Natural killer cell treated with Interleukin-12 subunit alpha and Interleukin-12 subunit beta and Interleukin-15 and Interleukin-18, amount 100 ng/mL, for 72 hours (primary cell): ENCODE results near the gene DOP1B. TPM values are rescaled to one million over a fixed set of nuclear protein-coding genes. Genes with fewer than 3 reads are reported as not detected.
A peak's percentile ranks its signal among the peaks of the same experiment; 100 is the strongest.

ENCODE experiments used
- ATAC-seq, 2 donors: fragments of 150-1000 bp; cut with Tn5 transposase in 1 of 2; sonication (Bioruptor Pico), chemical (Tn5 transposase) in 1 of 2; 2 replicates each; pipeline ENCODE4 v1.10.0; 2021
- DNase-seq: peaks from one replicate; pipeline ENCODE4 v3.0.0; 2022; ENCODE audit warnings: low spot score
- H3K27ac Mint-ChIP-seq, 2 donors: 1 replicate in 1 of 2; 2 replicates in 1 of 2; pipeline ENCODE4 v1.8.0; 2022; ENCODE audit warnings: mixed read lengths in 2 of 2, mild to moderate bottlenecking in 1 of 2, moderate library complexity in 1 of 2
- H3K27me3 Mint-ChIP-seq, 2 donors: 1 replicate in 1 of 2; 2 replicates in 1 of 2; pipeline ENCODE4 v1.8.0; 2022; ENCODE audit warnings: mixed read lengths in 2 of 2
- H3K36me3 Mint-ChIP-seq: one replicate; pipeline ENCODE4 v1.8.0; 2022; ENCODE audit warnings: mixed read lengths
- H3K4me1 Mint-ChIP-seq, 2 donors: 1 replicate in 1 of 2; 2 replicates in 1 of 2; pipeline ENCODE4 v1.8.0; 2022; ENCODE audit warnings: low read depth in 2 of 2, mixed read lengths in 2 of 2, mild to moderate bottlenecking in 1 of 2
- H3K4me3 Mint-ChIP-seq: one replicate; pipeline ENCODE4 v1.8.0; 2022; ENCODE audit warnings: mixed read lengths
- H3K9me3 Mint-ChIP-seq: 2 replicates; pipeline ENCODE4 v1.8.0; 2022; ENCODE audit warnings: mixed read lengths
- total RNA-seq, 2 donors: library from RNA; stranded (reverse); gene quantifications; one replicate each; pipeline ENCODE4 v1.2.3, GENCODE V29; 2022

The DOP1B gene
- total RNA-seq, 2 donors from 2014 or later: 8.9 to 16.3 TPM

- no peak overlapping the region for H3K4me3 Mint-ChIP-seq
- no peaks in the 10 kb centered on the region for H3K27me3 Mint-ChIP-seq
- H3K36me3 Mint-ChIP-seq: no peaks in the 10 kb centered on the region
- ATAC-seq: no peak
- H3K27ac Mint-ChIP-seq: no peak overlapping the region
- DNase-seq: no peak
- peaks cover 7% of the 10 kb centered on the region in 2 donors for H3K4me1 Mint-ChIP-seq
- H3K9me3 Mint-ChIP-seq: no peaks in the 10 kb centered on the region
Observed at GRCh38 chr21:36148886-36149285, 7.7 kb upstream of the DOP1B start.

GRCh38 chr21:36149788-36150711 lies 6.6 kb upstream of the DOP1B start:
- Mint-ChIP-seq H3K27ac (peak overlapping the region; percentile 22 to 73), H3K4me3 (no peak overlapping the region), H3K9me3 (no peaks in the 10 kb centered on the region), H3K27me3 (no peaks in the 10 kb centered on the region), H3K36me3 (no peaks in the 10 kb centered on the region), H3K4me1 (peaks cover 7% of the 10 kb centered on the region in 2 donors)
- DNase-seq: no peak
- peak in 1 of 2 donors; percentile 58 for ATAC-seq

GRCh38 chr21:36155603-36156338 lies 853 bp upstream of the DOP1B start:
- H3K4me3 Mint-ChIP-seq: peak overlapping the region; percentile 78
- H3K27me3 Mint-ChIP-seq: no peaks in the 10 kb centered on the region
- H3K36me3 Mint-ChIP-seq: no peaks in the 10 kb centered on the region
- H3K9me3 Mint-ChIP-seq: no peaks in the 10 kb centered on the region
- peaks cover 10 to 15% of the 10 kb centered on the region in 2 donors for H3K4me1 Mint-ChIP-seq
- no peak for DNase-seq
- no peak for ATAC-seq
- no peak overlapping the region for H3K27ac Mint-ChIP-seq

GRCh38 chr21:36156339-36156814 lies 247 bp upstream of the DOP1B start:
- Mint-ChIP-seq H3K4me1 (peaks cover 10 to 16% of the 10 kb centered on the region in 2 donors), H3K9me3 (no peaks in the 10 kb centered on the region), H3K4me3 (peak overlapping the region; percentile 78), H3K27me3 (no peaks in the 10 kb centered on the region), H3K27ac (no peak overlapping the region), H3K36me3 (no peaks in the 10 kb centered on the region)
- ATAC-seq (peak; percentile 96 to 97), DNase-seq (peak; percentile 99)

GRCh38 chr21:36159356-36159921 lies 2.8 kb downstream of the DOP1B start:
- Mint-ChIP-seq H3K4me1 (peaks cover 10 to 25% of the 10 kb centered on the region in 2 donors), H3K4me3 (peak overlapping the region; percentile 14), H3K36me3 (no peaks in the 10 kb centered on the region), H3K27me3 (no peaks in the 10 kb centered on the region), H3K9me3 (no peaks in the 10 kb centered on the region), H3K27ac (no peak overlapping the region)
- ATAC-seq (no peak), DNase-seq (no peak)

- no peak overlapping the region for H3K4me3 Mint-ChIP-seq
- H3K36me3 Mint-ChIP-seq: no peaks in the 10 kb centered on the region
- no peaks in the 10 kb centered on the region for H3K27me3 Mint-ChIP-seq
- peaks cover 10 to 23% of the 10 kb centered on the region in 2 donors for H3K4me1 Mint-ChIP-seq
- no peaks in the 10 kb centered on the region for H3K9me3 Mint-ChIP-seq
- H3K27ac Mint-ChIP-seq: no peak overlapping the region
- no peak for ATAC-seq
- no peak for DNase-seq
Observed at GRCh38 chr21:36160850-36161178, 4.2 kb downstream of the DOP1B start.

- H3K36me3 Mint-ChIP-seq: no peaks in the 10 kb centered on the region
- no peak overlapping the region for H3K27ac Mint-ChIP-seq
- no peaks in the 10 kb centered on the region for H3K9me3 Mint-ChIP-seq
- no peak for DNase-seq
- H3K4me3 Mint-ChIP-seq: no peak overlapping the region
- ATAC-seq: no peak
- H3K4me1 Mint-ChIP-seq: peaks cover 10 to 25% of the 10 kb centered on the region in 2 donors
- no peaks in the 10 kb centered on the region for H3K27me3 Mint-ChIP-seq
Observed at GRCh38 chr21:36162631-36163030, 6.0 kb downstream of the DOP1B start.

GRCh38 chr21:36163750-36164741 lies 7.4 kb downstream of the DOP1B start:
- DNase-seq: no peak
- H3K27ac Mint-ChIP-seq: no peak overlapping the region
- no peak overlapping the region for H3K4me3 Mint-ChIP-seq
- no peaks in the 10 kb centered on the region for H3K9me3 Mint-ChIP-seq
- no peaks in the 10 kb centered on the region for H3K27me3 Mint-ChIP-seq
- ATAC-seq: no peak
- H3K36me3 Mint-ChIP-seq: no peaks in the 10 kb centered on the region
- peaks cover 6 to 18% of the 10 kb centered on the region in 2 donors for H3K4me1 Mint-ChIP-seq

- no peaks in the 10 kb centered on the region for H3K27me3 Mint-ChIP-seq
- H3K27ac Mint-ChIP-seq: no peak overlapping the region
- no peak for ATAC-seq
- H3K36me3 Mint-ChIP-seq: no peaks in the 10 kb centered on the region
- H3K4me3 Mint-ChIP-seq: no peak overlapping the region
- H3K9me3 Mint-ChIP-seq: no peaks in the 10 kb centered on the region
- peaks cover 0 to 19% of the 10 kb centered on the region in 2 donors for H3K4me1 Mint-ChIP-seq
- DNase-seq: no peak
Observed at GRCh38 chr21:36165356-36165755, 8.7 kb downstream of the DOP1B start.

GRCh38 chr21:36166705-36167104 lies 10.1 kb downstream of the DOP1B start:
- DNase-seq (no peak), ATAC-seq (no peak)
- H3K4me3 Mint-ChIP-seq: no peak overlapping the region
- H3K36me3 Mint-ChIP-seq: no peaks in the 10 kb centered on the region
- no peaks in the 10 kb centered on the region for H3K9me3 Mint-ChIP-seq
- no peaks in the 10 kb centered on the region for H3K27me3 Mint-ChIP-seq
- no peak overlapping the region for H3K27ac Mint-ChIP-seq
- peaks cover 3 to 19% of the 10 kb centered on the region in 2 donors for H3K4me1 Mint-ChIP-seq

- peaks cover 5 to 22% of the 10 kb centered on the region in 2 donors for H3K4me1 Mint-ChIP-seq
- no peaks in the 10 kb centered on the region for H3K9me3 Mint-ChIP-seq
- H3K36me3 Mint-ChIP-seq: no peaks in the 10 kb centered on the region
- ATAC-seq: no peak
- H3K4me3 Mint-ChIP-seq: no peak overlapping the region
- no peak for DNase-seq
- H3K27me3 Mint-ChIP-seq: no peaks in the 10 kb centered on the region
- no peak overlapping the region for H3K27ac Mint-ChIP-seq
Observed at GRCh38 chr21:36167541-36167940, 10.9 kb downstream of the DOP1B start.

GRCh38 chr21:36169470-36170128 lies 13.0 kb downstream of the DOP1B start:
- Mint-ChIP-seq H3K9me3 (no peaks in the 10 kb centered on the region), H3K4me3 (no peak overlapping the region), H3K27ac (no peak overlapping the region), H3K36me3 (no peaks in the 10 kb centered on the region), H3K4me1 (peaks cover 10 to 16% of the 10 kb centered on the region in 2 donors), H3K27me3 (no peaks in the 10 kb centered on the region)
- no peak for DNase-seq
- ATAC-seq: no peak
